Measurements from ENCODE around the gene MYO5A. TPM values are rescaled to one million over a fixed set of nuclear protein-coding genes. Genes with fewer than 3 reads are reported as not detected.

The MYO5A gene
- total RNA-seq, 6 donors from 2014 or later = 24.8 to 76.5 (median 35.5) TPM

GRCh38 chr15:52282418-52282817 is 246.3 kb downstream of the MYO5A start:
- Histone ChIP-seq H3K4me1 (peaks cover 0 to 13% (median 0%) of the 10 kb centered on the region in 4 donors), H3K27me3 (no peaks in the 10 kb centered on the region), H3K4me3 (no peak overlapping the region), H3K9me3 (no peaks in the 10 kb centered on the region), H3K36me3 (peaks cover 0 to 6% (median 3%) of the 10 kb centered on the region in 4 donors), H3K27ac (no peak overlapping the region)
- no peak for DNase-seq
- no peak for ATAC-seq (ENCODE audit: low FRiP score in 2 of 2)
- TF ChIP-seq POLR2AphosphoS5 (IDR thresholded peaks at IDR 0.05) (no peak), CTCF (IDR thresholded peaks at IDR 0.05) (no peak), POLR2A (IDR thresholded peaks at IDR 0.05) (no peak), EP300 (IDR thresholded peaks at IDR 0.05) (no peak)
- 94 to 97% methylated on average over 12 to 14 of the region's 14 CpGs for WGBS, 2 donors

GRCh38 chr15:52281085-52282035 is 247.3 kb downstream of the MYO5A start:
- peak in 1 of 2 donors; percentile 73 for DNase-seq
- H3K4me1 ChIP-seq = peaks cover 0 to 10% (median 0%) of the 10 kb centered on the region in 4 donors

GRCh38 chr15:52280326-52281084 is 248.2 kb downstream of the MYO5A start:
- H3K27ac ChIP-seq = no peak overlapping the region
- 91% methylated on average over 10 to 11 of the region's 11 CpGs for WGBS, 2 donors

More at GRCh38 chr15:52281085-52282035, 247.3 kb downstream of the MYO5A start:
- 78 to 80% methylated on average over 9 to 10 of the region's 10 CpGs for WGBS, 2 donors
- Histone ChIP-seq H3K9me3 (no peaks in the 10 kb centered on the region), H3K27me3 (no peaks in the 10 kb centered on the region), H3K27ac (no peak overlapping the region), H3K36me3 (peaks cover 0 to 7% (median 3%) of the 10 kb centered on the region in 4 donors), H3K4me3 (no peak overlapping the region)
- TF ChIP-seq CTCF (IDR thresholded peaks at IDR 0.05) (no peak), EP300 (IDR thresholded peaks at IDR 0.05) (no peak), POLR2AphosphoS5 (IDR thresholded peaks at IDR 0.05) (no peak), POLR2A (IDR thresholded peaks at IDR 0.05) (no peak)
- ATAC-seq (ENCODE audit: low FRiP score in 2 of 2) = no peak

More at GRCh38 chr15:52280326-52281084, 248.2 kb downstream of the MYO5A start:
- no peak for ATAC-seq (ENCODE audit: low FRiP score in 2 of 2)
- peaks cover 0 to 9% (median 3%) of the 10 kb centered on the region in 4 donors for H3K36me3 ChIP-seq
- TF ChIP-seq CTCF (IDR thresholded peaks at IDR 0.05) (no peak), POLR2A (IDR thresholded peaks at IDR 0.05) (no peak), EP300 (IDR thresholded peaks at IDR 0.05) (no peak), POLR2AphosphoS5 (IDR thresholded peaks at IDR 0.05) (no peak)
- H3K4me1 ChIP-seq = peaks cover 0 to 10% (median 0%) of the 10 kb centered on the region in 4 donors
- no peaks in the 10 kb centered on the region for H3K9me3 ChIP-seq
- H3K27me3 ChIP-seq = no peaks in the 10 kb centered on the region
- no peak overlapping the region for H3K4me3 ChIP-seq
- no peak for DNase-seq
